Measurements from ENCODE around the gene PDLIM5.
"Not testable (repeated sequence)": the region's sequence is repeated elsewhere in the genome, so short reads cannot be mapped to it uniquely, and the experiment has no call there.

PDLIM5 gene

DNA sequence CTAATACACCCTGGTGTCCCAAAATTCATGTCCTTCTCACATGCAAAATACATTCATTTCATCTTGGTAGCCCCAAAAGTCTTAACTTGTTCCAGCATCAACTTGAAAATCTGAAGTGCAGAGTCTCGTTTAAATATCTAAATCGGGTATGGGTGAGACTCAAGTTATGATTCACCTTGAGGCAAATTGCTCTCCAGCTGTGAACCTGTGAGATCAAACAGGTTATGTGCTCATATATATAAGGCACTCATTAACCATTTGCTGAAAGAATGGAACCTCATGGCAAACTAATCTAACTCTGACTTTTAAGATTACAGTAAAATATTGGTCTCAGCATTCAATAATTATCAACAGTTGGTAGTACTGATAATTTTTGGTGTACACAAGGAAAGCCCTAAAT, 55.5 kb downstream of the PDLIM5 start:
- TF ChIP-seq, protein P1, sequence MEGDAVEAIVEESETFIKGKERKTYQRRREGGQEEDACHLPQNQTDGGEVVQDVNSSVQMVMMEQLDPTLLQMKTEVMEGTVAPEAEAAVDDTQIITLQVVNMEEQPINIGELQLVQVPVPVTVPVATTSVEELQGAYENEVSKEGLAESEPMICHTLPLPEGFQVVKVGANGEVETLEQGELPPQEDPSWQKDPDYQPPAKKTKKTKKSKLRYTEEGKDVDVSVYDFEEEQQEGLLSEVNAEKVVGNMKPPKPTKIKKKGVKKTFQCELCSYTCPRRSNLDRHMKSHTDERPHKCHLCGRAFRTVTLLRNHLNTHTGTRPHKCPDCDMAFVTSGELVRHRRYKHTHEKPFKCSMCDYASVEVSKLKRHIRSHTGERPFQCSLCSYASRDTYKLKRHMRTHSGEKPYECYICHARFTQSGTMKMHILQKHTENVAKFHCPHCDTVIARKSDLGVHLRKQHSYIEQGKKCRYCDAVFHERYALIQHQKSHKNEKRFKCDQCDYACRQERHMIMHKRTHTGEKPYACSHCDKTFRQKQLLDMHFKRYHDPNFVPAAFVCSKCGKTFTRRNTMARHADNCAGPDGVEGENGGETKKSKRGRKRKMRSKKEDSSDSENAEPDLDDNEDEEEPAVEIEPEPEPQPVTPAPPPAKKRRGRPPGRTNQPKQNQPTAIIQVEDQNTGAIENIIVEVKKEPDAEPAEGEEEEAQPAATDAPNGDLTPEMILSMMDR (IDR thresholded peaks at IDR 0.05; ENCODE audit: extremely low read depth, missing control alignments), result no peak
- no peak for DNase-seq (ENCODE audit: low spot score)

GRCh38 chr4:94507708-94508107, 56.0 kb downstream of the PDLIM5 start:
- no peak for DNase-seq (ENCODE audit: low spot score)

DNA sequence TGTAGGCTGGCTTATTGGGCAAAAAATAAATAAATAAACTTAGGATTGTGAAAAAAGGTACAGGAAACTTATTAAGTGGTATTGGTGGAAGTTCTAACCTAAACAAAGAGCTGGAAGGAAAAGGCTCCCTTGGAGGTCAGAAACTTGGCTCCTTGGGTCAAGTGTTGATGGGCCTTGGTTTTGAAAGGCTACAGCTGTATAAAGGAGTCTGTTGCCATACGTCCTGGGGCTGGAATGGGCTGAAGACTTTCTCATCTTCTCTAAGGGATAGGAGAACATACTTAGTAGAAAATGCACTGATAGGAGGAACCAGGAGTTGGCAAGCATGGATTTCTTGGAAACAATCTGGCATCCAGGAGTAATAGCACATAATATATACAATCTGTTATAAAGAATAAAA, 56.6 kb downstream of the PDLIM5 start:
- TF ChIP-seq, protein P1 (IDR thresholded peaks at IDR 0.05; ENCODE audit: extremely low read depth, missing control alignments), result no peak
- no peak for DNase-seq (ENCODE audit: low spot score)

More at GRCh38 chr4:94507708-94508107, 56.0 kb downstream of the PDLIM5 start:
- TF ChIP-seq, protein P1 (IDR thresholded peaks at IDR 0.05; ENCODE audit: extremely low read depth, missing control alignments), result no peak

DNA sequence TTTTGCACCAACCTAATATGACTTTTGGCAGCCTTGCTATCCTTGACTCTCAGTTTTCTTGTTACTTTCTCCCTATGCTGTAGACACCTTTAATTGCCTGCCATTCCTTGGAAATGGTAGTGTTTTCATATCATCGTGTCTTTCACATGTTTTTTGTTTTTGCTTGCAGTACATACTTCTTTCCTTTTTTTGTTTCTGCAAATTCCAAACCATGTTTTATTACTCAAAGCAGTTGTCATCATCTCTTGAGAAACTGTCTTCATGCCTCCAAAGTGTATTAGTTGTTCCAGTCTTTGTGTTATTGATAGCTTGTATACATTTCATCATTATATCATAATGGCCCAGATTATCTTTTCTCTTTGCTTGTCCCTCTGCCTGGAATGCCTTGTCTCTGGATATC, 57.1 kb downstream of the PDLIM5 start:
- TF ChIP-seq, protein P1 (IDR thresholded peaks at IDR 0.05; ENCODE audit: extremely low read depth, missing control alignments), result no peak
- DNase-seq (ENCODE audit: low spot score), result no peak

DNA sequence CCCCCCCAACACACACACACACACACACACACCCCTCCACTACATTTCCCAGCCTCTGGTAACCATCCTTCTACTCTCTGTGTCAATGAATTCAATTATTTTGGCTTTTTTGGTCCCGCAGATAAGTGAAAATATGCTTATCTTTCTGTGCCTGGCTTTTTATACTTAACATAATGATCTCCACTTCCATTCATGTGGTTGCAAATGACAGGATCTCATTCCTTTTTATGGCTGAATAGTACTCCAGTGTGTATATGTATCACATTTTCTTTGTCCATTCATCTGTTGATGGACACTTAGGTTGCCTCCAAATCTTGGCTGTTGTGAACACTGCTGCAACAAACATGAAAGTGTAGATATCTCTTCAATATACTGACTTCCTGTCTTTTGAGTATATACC, 59.8 kb downstream of the PDLIM5 start:
- TF ChIP-seq, protein P1 (IDR thresholded peaks at IDR 0.05; ENCODE audit: extremely low read depth, missing control alignments), result no peak
- DNase-seq (ENCODE audit: low spot score), result no peak

- DNase-seq (ENCODE audit: low spot score), result not testable (repeated sequence)
Observed at GRCh38 chr4:94513532-94513931, 61.8 kb downstream of the PDLIM5 start.

DNA sequence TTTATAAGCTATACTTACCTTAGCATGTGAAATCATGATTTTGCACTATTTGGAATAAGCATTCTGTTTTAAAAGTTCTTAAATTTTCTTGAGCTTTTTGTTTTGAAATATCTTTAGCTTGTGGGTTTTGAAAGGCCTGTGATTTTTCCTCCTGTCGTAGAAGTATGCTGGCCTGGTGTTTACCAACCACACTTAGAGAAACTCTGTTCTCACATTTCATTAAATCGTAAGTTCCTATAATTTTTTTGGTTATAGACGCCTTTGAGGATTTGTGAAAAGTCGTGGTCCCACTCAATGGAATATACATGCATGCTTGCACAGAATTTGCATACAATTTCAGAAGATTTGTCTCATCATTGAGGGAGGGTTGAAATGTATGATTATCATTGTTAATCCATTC, 63.6 kb downstream of the PDLIM5 start:
- DNase-seq (ENCODE audit: low spot score), result no peak
- TF ChIP-seq, protein P1 (IDR thresholded peaks at IDR 0.05; ENCODE audit: extremely low read depth, missing control alignments), result no peak

GRCh38 chr4:94516067-94516466, 64.3 kb downstream of the PDLIM5 start:
- no peak for DNase-seq (ENCODE audit: low spot score)
- TF ChIP-seq, protein P1 (IDR thresholded peaks at IDR 0.05; ENCODE audit: extremely low read depth, missing control alignments), result no peak
